OCI-LY1 (cell line): ENCODE results near the gene CRYBG1.

Source experiments
- H2AFZ ChIP-seq: fragments of 200-600 bp; sonication (generic), shearing (Covaris generic); 2 replicates; pipeline ENCODE4 v1.6.0; 2014; ENCODE audit warnings: antibody characterized with exemption, mild to moderate bottlenecking, low read length
- H3F3A ChIP-seq: fragments of 200-600 bp; sonication (generic), shearing (Covaris generic); 2 replicates; pipeline ENCODE4 v1.6.0; 2014; ENCODE audit warnings: mild to moderate bottlenecking, antibody characterized with exemption, low read length, moderate library complexity; ENCODE audit not compliant: insufficient read depth
- H3K27ac ChIP-seq: fragments of 200-600 bp; sonication (generic); 2 replicates; pipeline ENCODE4 v1.5.1; 2014; ENCODE audit warnings: low read length, mixed run types, mild to moderate bottlenecking, low read depth; ENCODE audit not compliant: poor library complexity, severe bottlenecking
- H3K27me3 ChIP-seq: fragments of 200-600 bp; sonication (generic); 2 replicates; pipeline ENCODE4 v1.6.0; 2014; ENCODE audit warnings: antibody characterized with exemption, mild to moderate bottlenecking, low read length, moderate library complexity; ENCODE audit not compliant: insufficient read depth
- H3K36me3 ChIP-seq: fragments of 200-600 bp; sonication (generic); 2 replicates; pipeline ENCODE4 v1.6.1; 2014; ENCODE audit warnings: mild to moderate bottlenecking, antibody characterized with exemption, low read length, moderate library complexity, mixed read lengths; ENCODE audit not compliant: insufficient read depth
- H3K4me1 ChIP-seq: fragments of 200-600 bp; sonication (generic); 2 replicates; pipeline ENCODE4 v1.5.1; 2014; ENCODE audit warnings: mild to moderate bottlenecking, low read length, moderate library complexity; ENCODE audit not compliant: insufficient read depth, severe bottlenecking
- H3K4me2 ChIP-seq: fragments of 200-600 bp; sonication (generic), shearing (Covaris generic); 2 replicates; pipeline ENCODE4 v1.6.1; 2014; ENCODE audit warnings: low read length
- H3K4me3 ChIP-seq: fragments of 200-600 bp; sonication (generic); 2 replicates; pipeline ENCODE4 v1.5.1; 2014; ENCODE audit warnings: low read length, low read depth, mild to moderate bottlenecking, mixed read lengths; ENCODE audit not compliant: poor library complexity, severe bottlenecking
- H3K79me2 ChIP-seq: fragments of 200-600 bp; shearing (Covaris generic); 2 replicates; pipeline ENCODE4 v1.6.1; 2016; ENCODE audit warnings: mixed run types, low read length, mixed read lengths; ENCODE audit not compliant: insufficient read depth
- H3K9ac ChIP-seq: fragments of 200-600 bp; sonication (generic), shearing (Covaris generic); 2 replicates; pipeline ENCODE4 v1.6.1; 2014; ENCODE audit warnings: mild to moderate bottlenecking, low read length, mixed read lengths
- H3K9me2 ChIP-seq: fragments of 200-600 bp; sonication (generic), shearing (Covaris generic); 2 replicates; pipeline ENCODE4 v1.6.1; 2014; ENCODE audit warnings: low read depth, mild to moderate bottlenecking, low read length, mixed read lengths
- H3K9me3 ChIP-seq: fragments of 200-600 bp; shearing (Covaris generic); 2 replicates; pipeline ENCODE4 v1.6.1; 2014; ENCODE audit warnings: low read length, mixed read lengths
- H4K20me1 ChIP-seq: fragments of 200-600 bp; sonication (generic), shearing (Covaris generic); 2 replicates; pipeline ENCODE4 v1.6.0; 2016; ENCODE audit warnings: mild to moderate bottlenecking, low read length; ENCODE audit not compliant: insufficient read depth
- EZH2 ChIP-seq: fragments of 200-600 bp; sonication (generic), shearing (Covaris generic); IDR thresholded peaks from 2 replicates; pipeline ENCODE4 v1.8.0; 2017; ENCODE audit warnings: borderline replicate concordance, mixed run types, mild to moderate bottlenecking, antibody characterized with exemption, low read length, moderate library complexity, mixed read lengths
- TF ChIP-seq, protein P1 (sequence below): fragments of 200-600 bp; sonication (generic), shearing (Covaris generic); IDR thresholded peaks from 2 replicates; pipeline ENCODE4 v1.5.1; 2017; ENCODE audit warnings: mild to moderate bottlenecking, antibody characterized with exemption, low read length, moderate library complexity, mixed read lengths

The CRYBG1 gene

DNA sequence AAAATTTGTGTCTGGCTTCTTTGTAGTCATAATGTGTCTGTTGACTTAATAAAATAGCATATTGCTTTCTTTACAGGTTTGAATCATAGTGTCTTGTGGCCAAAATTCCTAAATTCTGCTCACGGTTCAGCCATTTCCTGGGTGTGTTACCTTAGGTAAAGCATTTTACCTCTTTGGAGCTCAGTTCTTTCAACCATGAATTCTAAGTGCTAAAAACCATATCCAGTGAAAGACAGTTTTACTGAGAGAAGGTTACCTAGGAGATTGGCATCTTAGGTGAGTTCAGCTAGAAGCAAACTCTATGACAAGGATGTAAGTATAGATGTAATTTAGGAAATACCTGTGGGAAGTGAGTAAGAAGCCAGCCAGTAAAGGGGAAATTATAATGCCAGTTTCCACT lies 20.7 kb downstream of the CRYBG1 start:
- Histone ChIP-seq H3K27ac (no peak overlapping the region), H2AFZ (no peak overlapping the region)

GRCh38 chr6:106381881-106382280 lies 21.4 kb downstream of the CRYBG1 start:
- Histone ChIP-seq H3K27ac (no peak overlapping the region), H2AFZ (no peak overlapping the region), H3K4me2 (no peak overlapping the region), H3F3A (no peaks in the 10 kb centered on the region), H3K36me3 (no peaks in the 10 kb centered on the region), H3K9me3 (no peaks in the 10 kb centered on the region), H3K4me1 (no peaks in the 10 kb centered on the region), H3K9me2 (no peaks in the 10 kb centered on the region), H3K79me2 (no peaks in the 10 kb centered on the region), H3K27me3 (no peaks in the 10 kb centered on the region), H3K9ac (no peak overlapping the region), H3K4me3 (no peak overlapping the region), H4K20me1 (no peaks in the 10 kb centered on the region)
- TF ChIP-seq, protein P1, sequence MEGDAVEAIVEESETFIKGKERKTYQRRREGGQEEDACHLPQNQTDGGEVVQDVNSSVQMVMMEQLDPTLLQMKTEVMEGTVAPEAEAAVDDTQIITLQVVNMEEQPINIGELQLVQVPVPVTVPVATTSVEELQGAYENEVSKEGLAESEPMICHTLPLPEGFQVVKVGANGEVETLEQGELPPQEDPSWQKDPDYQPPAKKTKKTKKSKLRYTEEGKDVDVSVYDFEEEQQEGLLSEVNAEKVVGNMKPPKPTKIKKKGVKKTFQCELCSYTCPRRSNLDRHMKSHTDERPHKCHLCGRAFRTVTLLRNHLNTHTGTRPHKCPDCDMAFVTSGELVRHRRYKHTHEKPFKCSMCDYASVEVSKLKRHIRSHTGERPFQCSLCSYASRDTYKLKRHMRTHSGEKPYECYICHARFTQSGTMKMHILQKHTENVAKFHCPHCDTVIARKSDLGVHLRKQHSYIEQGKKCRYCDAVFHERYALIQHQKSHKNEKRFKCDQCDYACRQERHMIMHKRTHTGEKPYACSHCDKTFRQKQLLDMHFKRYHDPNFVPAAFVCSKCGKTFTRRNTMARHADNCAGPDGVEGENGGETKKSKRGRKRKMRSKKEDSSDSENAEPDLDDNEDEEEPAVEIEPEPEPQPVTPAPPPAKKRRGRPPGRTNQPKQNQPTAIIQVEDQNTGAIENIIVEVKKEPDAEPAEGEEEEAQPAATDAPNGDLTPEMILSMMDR, result no peak
- no peak for TF ChIP-seq EZH2

More for the DNA sequence above, 20.7 kb downstream of the CRYBG1 start:
- Histone ChIP-seq H3K9me2 (no peaks in the 10 kb centered on the region), H3K4me1 (no peaks in the 10 kb centered on the region), H3K9ac (no peak overlapping the region), H4K20me1 (no peaks in the 10 kb centered on the region), H3K36me3 (no peaks in the 10 kb centered on the region), H3K4me3 (no peak overlapping the region), H3F3A (no peaks in the 10 kb centered on the region), H3K79me2 (no peaks in the 10 kb centered on the region), H3K4me2 (no peak overlapping the region), H3K27me3 (no peaks in the 10 kb centered on the region), H3K9me3 (no peaks in the 10 kb centered on the region)
- TF ChIP-seq EZH2, result no peak
- TF ChIP-seq, protein P1, result no peak

GRCh38 chr6:106383573-106383972 lies 23.1 kb downstream of the CRYBG1 start:
- H3K4me3 ChIP-seq, result no peak overlapping the region
- TF ChIP-seq, protein P1, result no peak
- no peak for TF ChIP-seq EZH2

More at GRCh38 chr6:106383573-106383972, 23.1 kb downstream of the CRYBG1 start:
- H3K27ac ChIP-seq, result no peak overlapping the region
- no peaks in the 10 kb centered on the region for H3K79me2 ChIP-seq
- H3F3A ChIP-seq, result no peaks in the 10 kb centered on the region
- no peak overlapping the region for H3K9ac ChIP-seq
- H3K4me1 ChIP-seq, result no peaks in the 10 kb centered on the region
- H4K20me1 ChIP-seq, result no peaks in the 10 kb centered on the region
- H3K9me2 ChIP-seq, result no peaks in the 10 kb centered on the region
- H3K9me3 ChIP-seq, result no peaks in the 10 kb centered on the region
- H3K36me3 ChIP-seq, result no peaks in the 10 kb centered on the region
- H2AFZ ChIP-seq, result no peak overlapping the region
- no peaks in the 10 kb centered on the region; the same call in 1 of the 2 replicates for H3K27me3 ChIP-seq
- H3K4me2 ChIP-seq, result no peak overlapping the region
